Esophagus squamous epithelium (tissue), 4 donors: ENCODE results near the gene CENPN.

Experiments
- CTCF ChIP-seq, 6 experiments: fragments of 450-650 bp in 4 of 6; fragments of 200-600 bp in 2 of 6; sonication (generic) in 2 of 6; IDR thresholded peaks; one replicate each; pipeline ENCODE4 v1.5.1; 2016 to 2019; ENCODE audit warnings: antibody characterized with exemption in 6 of 6, mild to moderate bottlenecking in 4 of 6, moderate library complexity in 4 of 6
- POLR2A ChIP-seq, 4 donors: fragments of 450-650 bp; IDR thresholded peaks; one replicate each; pipeline ENCODE4 v1.6.1; 2017; ENCODE audit warnings: antibody characterized with exemption in 4 of 4, mild to moderate bottlenecking in 4 of 4, moderate library complexity in 3 of 4

- TF ChIP-seq CTCF (IDR thresholded peaks at IDR 0.05) (no peak), POLR2A (IDR thresholded peaks at IDR 0.05) (peak in 1 of 4 donors; percentile 7)
These were observed 29.8 kb downstream of the CENPN start for GRCh38 chr16:81036751-81037350.
